Vagina (tissue), 2 donors: ENCODE results near the gene RNF6.

ENCODE experiments used
- POLR2AphosphoS5 ChIP-seq, 2 donors: sonication (generic); formaldehyde crosslinking; IDR thresholded peaks; one replicate each; pipeline ENCODE4 v1.9.0; 2017; ENCODE audit warnings: antibody characterized with exemption in 2 of 2, mild to moderate bottlenecking in 2 of 2, low read depth in 1 of 2; ENCODE audit not compliant: insufficient read depth in 1 of 2
- TF ChIP-seq, protein P1 (sequence below), 3 experiments: fragments of 450-650 bp in 2 of 3; fragments of 200-600 bp in 1 of 3; sonication (generic) in 1 of 3; IDR thresholded peaks; one replicate each; pipeline ENCODE4 v1.5.1; 2017 to 2019; ENCODE audit warnings: antibody characterized with exemption in 3 of 3, mild to moderate bottlenecking in 2 of 3, moderate library complexity in 2 of 3

DNA sequence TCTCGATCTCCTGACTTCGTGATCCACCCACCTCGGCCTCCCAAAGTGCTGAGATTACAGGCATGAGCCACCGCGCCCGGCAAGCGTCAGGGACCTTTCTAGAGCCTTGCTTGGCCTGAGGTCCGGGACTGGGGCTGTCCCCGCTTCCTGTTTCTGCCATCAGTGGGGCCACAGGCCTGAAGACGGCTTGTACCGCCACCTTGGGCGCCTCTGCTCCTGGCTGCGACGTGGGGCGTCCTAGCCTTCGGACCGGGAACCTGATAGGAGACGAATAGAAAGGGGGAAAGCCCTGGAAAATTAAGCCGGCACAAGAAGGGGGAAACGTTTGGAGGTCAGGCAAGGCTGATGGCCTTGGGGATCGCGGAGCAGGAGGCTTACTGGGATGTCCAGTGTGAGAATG is 35.1 kb downstream of the RNF6 start:
- no peak for TF ChIP-seq POLR2AphosphoS5 (IDR thresholded peaks at IDR 0.05; ENCODE audit: insufficient read depth in 1 of 2, low read depth in 1 of 2)
- TF ChIP-seq, protein P1, sequence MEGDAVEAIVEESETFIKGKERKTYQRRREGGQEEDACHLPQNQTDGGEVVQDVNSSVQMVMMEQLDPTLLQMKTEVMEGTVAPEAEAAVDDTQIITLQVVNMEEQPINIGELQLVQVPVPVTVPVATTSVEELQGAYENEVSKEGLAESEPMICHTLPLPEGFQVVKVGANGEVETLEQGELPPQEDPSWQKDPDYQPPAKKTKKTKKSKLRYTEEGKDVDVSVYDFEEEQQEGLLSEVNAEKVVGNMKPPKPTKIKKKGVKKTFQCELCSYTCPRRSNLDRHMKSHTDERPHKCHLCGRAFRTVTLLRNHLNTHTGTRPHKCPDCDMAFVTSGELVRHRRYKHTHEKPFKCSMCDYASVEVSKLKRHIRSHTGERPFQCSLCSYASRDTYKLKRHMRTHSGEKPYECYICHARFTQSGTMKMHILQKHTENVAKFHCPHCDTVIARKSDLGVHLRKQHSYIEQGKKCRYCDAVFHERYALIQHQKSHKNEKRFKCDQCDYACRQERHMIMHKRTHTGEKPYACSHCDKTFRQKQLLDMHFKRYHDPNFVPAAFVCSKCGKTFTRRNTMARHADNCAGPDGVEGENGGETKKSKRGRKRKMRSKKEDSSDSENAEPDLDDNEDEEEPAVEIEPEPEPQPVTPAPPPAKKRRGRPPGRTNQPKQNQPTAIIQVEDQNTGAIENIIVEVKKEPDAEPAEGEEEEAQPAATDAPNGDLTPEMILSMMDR (IDR thresholded peaks at IDR 0.05) = no peak
